Neuron (in vitro differentiated cells): ENCODE data around the gene B3GALT6.
A peak's percentile ranks its signal among the peaks of the same experiment; 100 is the strongest.

ENCODE experiments used
- H2AFZ ChIP-seq: one replicate; pipeline ENCODE4 v1.6.1; 2013; ENCODE audit warnings: low read depth, mild to moderate bottlenecking, inconsistent platforms, low read length, moderate library complexity
- H3K27me3 ChIP-seq: one replicate; pipeline ENCODE4 v1.6.1; 2013; ENCODE audit warnings: low read length; ENCODE audit not compliant: insufficient read depth
- H3K36me3 ChIP-seq: one replicate; pipeline ENCODE4 v1.6.1; 2013; ENCODE audit warnings: low read length; ENCODE audit not compliant: insufficient read depth
- H3K4me1 ChIP-seq: one replicate; pipeline ENCODE4 v1.6.1; 2013; ENCODE audit warnings: low read length; ENCODE audit not compliant: insufficient read depth
- H3K4me3 ChIP-seq: 2 replicates; pipeline ENCODE4 v1.5.1; 2013; ENCODE audit warnings: mild to moderate bottlenecking, low read length, moderate library complexity
- H3K9me3 ChIP-seq: one replicate; pipeline ENCODE4 v1.6.1; 2013; ENCODE audit warnings: low read length

B3GALT6 gene

GRCh38 chr1:1267488-1268283 is 35.6 kb downstream of the B3GALT6 start:
- Histone ChIP-seq H2AFZ (no peak overlapping the region), H3K9me3 (no peaks in the 10 kb centered on the region), H3K27me3 (no peaks in the 10 kb centered on the region), H3K36me3 (peaks cover 47% of the 10 kb centered on the region), H3K4me3 (no peak overlapping the region), H3K4me1 (peaks cover 18% of the 10 kb centered on the region)

- no peak overlapping the region for H2AFZ ChIP-seq
- peaks cover 41% of the 10 kb centered on the region for H3K36me3 ChIP-seq
- no peak overlapping the region for H3K4me3 ChIP-seq
- peaks cover 22% of the 10 kb centered on the region for H3K4me1 ChIP-seq
- H3K27me3 ChIP-seq, result no peaks in the 10 kb centered on the region
- no peaks in the 10 kb centered on the region for H3K9me3 ChIP-seq
Observed at GRCh38 chr1:1268284-1268682, 36.2 kb downstream of the B3GALT6 start.

GRCh38 chr1:1270813-1271212 is 38.8 kb downstream of the B3GALT6 start:
- Histone ChIP-seq H3K4me3 (no peak overlapping the region), H3K36me3 (peaks cover 25% of the 10 kb centered on the region), H3K4me1 (peaks cover 29% of the 10 kb centered on the region), H2AFZ (no peak overlapping the region), H3K9me3 (no peaks in the 10 kb centered on the region), H3K27me3 (no peaks in the 10 kb centered on the region)

GRCh38 chr1:1272341-1273208 is 40.5 kb downstream of the B3GALT6 start:
- Histone ChIP-seq H3K9me3 (no peaks in the 10 kb centered on the region), H3K27me3 (no peaks in the 10 kb centered on the region), H3K4me1 (peaks cover 29% of the 10 kb centered on the region), H3K36me3 (peaks cover 14% of the 10 kb centered on the region), H2AFZ (no peak overlapping the region), H3K4me3 (peak overlapping the region; percentile 97)

DNA sequence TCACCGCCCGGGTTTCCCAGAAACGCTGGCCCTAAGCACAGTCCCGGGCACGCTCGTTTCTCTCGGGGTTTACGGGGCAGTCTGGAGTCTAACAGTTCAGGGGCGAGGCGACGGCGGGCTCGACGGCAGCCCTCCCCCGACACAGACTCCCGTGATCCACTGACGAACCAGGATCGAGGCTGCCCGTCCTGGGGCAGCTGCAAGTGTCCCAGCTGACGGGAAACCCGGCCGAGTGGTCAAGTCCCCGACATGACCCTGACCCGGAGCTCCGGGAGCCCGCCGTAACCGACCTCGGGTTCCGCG is 41.1 kb downstream of the B3GALT6 start:
- peak overlapping the region; percentile 43 for H2AFZ ChIP-seq
- peak overlapping the region; percentile 97 for H3K4me3 ChIP-seq
- peaks cover 10% of the 10 kb centered on the region for H3K36me3 ChIP-seq
- H3K27me3 ChIP-seq, result no peaks in the 10 kb centered on the region
- H3K9me3 ChIP-seq, result no peaks in the 10 kb centered on the region
- peaks cover 29% of the 10 kb centered on the region for H3K4me1 ChIP-seq

DNA sequence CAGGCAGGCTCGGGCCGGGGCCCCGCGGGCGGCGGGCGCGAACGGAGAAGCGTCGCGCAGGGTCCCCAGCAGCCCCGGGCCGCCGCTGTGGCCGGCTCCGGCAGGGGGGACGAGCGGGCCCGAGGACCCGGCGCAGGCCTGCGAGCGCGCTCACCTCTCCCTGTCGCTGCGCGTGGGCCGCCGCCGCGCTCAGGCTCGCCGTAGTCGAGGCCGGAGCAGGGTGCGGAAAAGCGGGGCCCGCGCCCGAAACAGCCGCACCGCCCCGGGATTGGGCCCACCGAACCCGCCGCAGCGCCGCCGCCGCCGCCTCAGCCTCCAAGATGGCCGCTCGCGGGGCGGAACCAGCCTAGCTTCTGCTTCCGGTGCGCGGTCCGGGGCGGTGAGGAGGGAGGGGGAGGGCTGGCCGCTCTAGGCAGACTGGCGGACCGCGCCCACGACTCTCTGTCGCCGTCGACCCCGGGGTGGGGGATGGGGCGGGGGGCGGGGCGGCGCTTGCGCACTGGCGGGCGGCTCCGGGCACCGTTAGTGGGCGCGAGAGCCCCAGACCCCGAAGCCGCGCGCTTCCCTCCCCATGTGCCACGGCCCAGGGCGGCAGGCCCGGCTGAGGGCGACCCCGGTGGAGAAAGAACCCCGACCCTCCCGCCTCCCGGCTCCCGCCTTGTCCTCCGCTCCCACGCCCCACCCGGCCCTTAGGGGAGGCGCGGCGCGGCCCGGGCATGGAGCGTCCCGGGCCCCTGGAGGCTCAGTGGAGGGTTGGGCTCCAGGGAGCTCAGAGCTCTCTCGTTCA is 41.7 kb downstream of the B3GALT6 start, which contains the start of gene UBE2J2:
TSS of gene UBE2J2 (minus strand) at position 343 of the 787 bp plus-strand sequence. CDS start 5,862 bp downstream, outside the sequence.
- Histone ChIP-seq H3K27me3 (no peaks in the 10 kb centered on the region), H3K9me3 (no peaks in the 10 kb centered on the region), H3K4me1 (peaks cover 29% of the 10 kb centered on the region), H3K4me3 (peak within 1 kb of the TSS; percentile 97), H3K36me3 (peaks cover 10% of the 10 kb centered on the region), H2AFZ (peak within 1 kb of the TSS; percentile 43)

DNA sequence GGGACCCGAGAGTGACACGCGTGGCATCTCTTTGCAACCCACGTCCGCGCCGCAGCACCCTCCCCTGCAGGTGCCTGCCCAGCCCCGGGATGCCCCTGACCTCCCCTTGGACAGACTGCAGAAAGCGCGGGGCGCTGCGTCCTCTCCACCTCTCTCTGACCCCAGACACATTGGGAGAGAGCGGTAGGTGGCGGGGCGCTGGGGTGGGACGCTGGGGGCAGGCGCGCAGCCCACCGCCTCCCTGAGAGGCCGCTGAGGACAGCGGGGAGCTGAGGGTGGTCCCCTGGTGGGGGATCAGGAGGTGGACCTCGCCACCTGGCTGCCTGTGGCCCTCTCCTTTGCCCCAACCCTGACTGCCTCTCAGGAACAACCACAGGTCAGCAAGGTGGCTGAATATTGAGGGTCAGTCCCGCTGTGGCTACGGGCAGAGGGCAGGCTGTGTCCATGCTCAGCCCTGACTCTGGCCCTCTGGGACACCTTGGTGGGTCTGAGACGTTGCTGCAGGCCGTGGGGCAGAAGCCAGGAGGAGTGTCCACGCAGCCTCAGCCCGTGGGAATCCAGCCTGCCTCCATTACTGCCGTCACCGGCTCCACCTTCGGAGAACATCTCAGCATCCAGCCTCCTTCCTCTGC is 42.4 kb downstream of the B3GALT6 start:
- peaks cover 10% of the 10 kb centered on the region for H3K36me3 ChIP-seq
- no peaks in the 10 kb centered on the region for H3K27me3 ChIP-seq
- H3K4me3 ChIP-seq, result peak overlapping the region; percentile 54
- peaks cover 29% of the 10 kb centered on the region for H3K4me1 ChIP-seq
- H3K9me3 ChIP-seq, result no peaks in the 10 kb centered on the region
- H2AFZ ChIP-seq, result peak overlapping the region; percentile 33

DNA sequence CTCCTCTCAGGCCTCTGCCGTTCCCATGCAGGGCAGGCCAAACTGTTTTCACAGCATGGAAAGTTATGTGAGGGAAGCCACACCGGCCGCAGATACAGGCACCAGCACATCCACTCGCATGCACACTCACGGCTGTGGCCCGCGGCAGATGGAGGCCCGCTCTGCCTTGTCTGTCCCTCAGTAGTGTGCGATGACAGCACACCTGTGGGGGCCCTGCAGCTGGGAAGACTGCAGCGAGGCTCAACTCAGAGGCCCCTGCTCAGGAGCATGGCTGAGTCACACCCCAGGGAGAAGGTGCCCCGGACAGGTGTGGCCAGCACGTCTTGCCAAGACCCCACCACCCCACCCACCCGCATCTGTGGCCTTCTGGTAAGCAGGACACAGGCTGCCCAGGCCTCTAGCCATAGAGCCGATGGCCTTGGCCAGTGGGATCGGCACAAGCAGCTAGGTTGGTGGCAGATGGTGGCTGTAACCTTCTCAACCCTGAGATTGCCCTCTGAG is 42.9 kb downstream of the B3GALT6 start:
- H3K9me3 ChIP-seq, result no peaks in the 10 kb centered on the region
- no peaks in the 10 kb centered on the region for H3K27me3 ChIP-seq
- peaks cover 29% of the 10 kb centered on the region for H3K4me1 ChIP-seq
- peaks cover 10% of the 10 kb centered on the region for H3K36me3 ChIP-seq
- peak overlapping the region; percentile 54 for H3K4me3 ChIP-seq
- no peak overlapping the region for H2AFZ ChIP-seq

DNA sequence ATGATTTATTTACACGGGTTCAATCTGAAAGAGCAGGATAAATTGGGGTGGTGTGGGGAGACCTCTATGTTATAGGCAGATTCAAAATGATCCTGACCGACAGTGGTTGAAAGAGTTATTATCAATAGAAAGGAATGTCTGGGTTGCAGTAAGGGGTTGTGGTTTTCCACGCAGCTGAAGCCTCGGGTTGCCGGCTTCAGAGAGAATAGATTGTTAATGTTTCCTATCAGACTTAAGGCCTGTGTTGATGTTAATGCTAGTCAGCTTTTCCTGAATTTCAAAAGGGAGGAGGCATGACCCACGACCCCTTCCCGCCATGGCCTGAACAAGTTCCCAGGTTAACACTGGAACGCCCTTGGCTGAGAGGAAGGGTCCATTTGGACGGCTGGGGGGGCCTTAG is 43.8 kb downstream of the B3GALT6 start:
- no peak overlapping the region for H3K4me3 ChIP-seq
- H2AFZ ChIP-seq, result no peak overlapping the region
- H3K36me3 ChIP-seq, result peaks cover 7% of the 10 kb centered on the region
- H3K9me3 ChIP-seq, result no peaks in the 10 kb centered on the region
- H3K4me1 ChIP-seq, result peaks cover 28% of the 10 kb centered on the region
- H3K27me3 ChIP-seq, result no peaks in the 10 kb centered on the region

GRCh38 chr1:1278620-1279019 is 46.6 kb downstream of the B3GALT6 start:
- no peak overlapping the region for H2AFZ ChIP-seq
- no peaks in the 10 kb centered on the region for H3K9me3 ChIP-seq
- H3K36me3 ChIP-seq, result no peaks in the 10 kb centered on the region
- H3K4me1 ChIP-seq, result peaks cover 7% of the 10 kb centered on the region
- H3K4me3 ChIP-seq, result no peak overlapping the region
- no peaks in the 10 kb centered on the region for H3K27me3 ChIP-seq

DNA sequence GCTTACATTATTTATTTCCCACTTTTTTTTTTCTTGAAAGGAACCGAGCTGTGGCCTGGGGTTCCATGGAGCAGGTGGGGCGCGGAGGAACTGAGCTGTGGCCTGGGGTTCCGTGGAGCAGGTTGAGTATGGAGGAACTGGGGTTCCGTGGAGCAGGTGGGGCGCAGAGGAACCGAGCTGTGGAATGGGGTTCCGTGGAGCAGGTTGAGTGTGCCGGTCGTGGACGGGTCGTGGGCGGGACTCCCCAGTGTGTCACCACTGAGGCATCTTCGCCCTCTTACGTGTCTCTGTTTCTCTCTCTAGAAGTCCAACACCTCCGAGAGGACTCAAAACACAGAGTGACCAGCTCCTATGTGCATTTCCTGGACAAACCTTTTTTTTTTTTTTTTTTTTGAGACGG is 47.0 kb downstream of the B3GALT6 start:
- Histone ChIP-seq H3K4me1 (peaks cover 7% of the 10 kb centered on the region), H3K27me3 (no peaks in the 10 kb centered on the region), H3K4me3 (no peak overlapping the region), H2AFZ (no peak overlapping the region), H3K9me3 (no peaks in the 10 kb centered on the region), H3K36me3 (no peaks in the 10 kb centered on the region)

DNA sequence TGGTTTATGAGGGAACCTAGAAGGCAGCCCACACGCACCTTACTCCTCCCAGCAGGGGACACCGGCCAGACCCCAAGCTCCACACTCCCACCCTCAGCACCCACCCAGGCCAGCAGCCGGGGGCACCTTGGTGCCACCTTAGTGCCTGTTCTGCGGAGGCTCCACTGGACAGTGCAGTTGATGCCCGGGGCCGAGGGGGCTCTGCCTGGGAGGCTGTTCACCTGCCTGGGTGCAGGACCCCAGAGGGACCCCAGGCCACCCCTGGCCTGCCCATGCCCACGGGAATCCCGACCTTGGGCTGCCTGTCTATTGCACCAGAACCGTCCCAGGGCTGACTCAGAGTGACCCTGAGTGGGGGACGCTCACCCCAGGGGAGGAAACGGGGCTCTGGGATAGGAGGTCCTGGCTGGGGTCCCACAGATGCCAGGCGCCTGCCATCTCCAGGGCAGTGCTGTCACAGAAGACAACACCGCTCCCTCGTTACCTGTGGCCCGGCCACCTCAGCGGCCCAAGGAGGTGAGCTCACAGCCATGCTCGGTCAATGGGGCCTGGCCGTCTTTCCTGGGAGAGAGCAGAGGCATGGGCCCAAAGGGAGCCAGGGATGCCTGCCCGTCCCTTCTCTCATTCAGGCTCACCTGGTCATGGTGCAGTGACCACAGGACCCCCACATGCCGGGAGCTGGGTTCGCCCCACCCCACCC is 48.9 kb downstream of the B3GALT6 start:
- no peaks in the 10 kb centered on the region for H3K36me3 ChIP-seq
- no peaks in the 10 kb centered on the region for H3K9me3 ChIP-seq
- no peaks in the 10 kb centered on the region for H3K27me3 ChIP-seq
- no peak overlapping the region for H2AFZ ChIP-seq
- no peaks in the 10 kb centered on the region for H3K4me1 ChIP-seq
- H3K4me3 ChIP-seq, result no peak overlapping the region
